ENCODE data around the gene MAB21L4. TPM values are rescaled to one million over a fixed set of nuclear protein-coding genes. Genes with fewer than 3 reads are reported as not detected.

Gene MAB21L4
- total and polyA plus RNA-seq, 7 experiments from 2014 or later, result not detected

GRCh38 chr2:240932724-240933047 is 36.7 kb upstream of the MAB21L4 start:
- H3K9me3 ChIP-seq (ENCODE audit: control insufficient read depth in 2 of 3, low read length in 3 of 3), result no peaks in the 10 kb centered on the region
- CTCF ChIA-PET, result interaction anchor here (0.6 kb wide), 1 partner anchor 19 kb away, joined by 4 read pairs; no protein-coding TSS in a partner anchor
- H3K4me3 ChIP-seq (ENCODE audit: low read length), result no peak overlapping the region

GRCh38 chr2:240932001-240932723 is 36.2 kb upstream of the MAB21L4 start:
- Histone ChIP-seq H3K4me1 (ENCODE audit: control insufficient read depth in 2 of 2, insufficient read depth in 2 of 2, low read length in 2 of 2) (no peaks in the 10 kb centered on the region), H3K36me3 (ENCODE audit: control insufficient read depth in 2 of 3, insufficient read depth in 3 of 3, low read length in 3 of 3) (no peaks in the 10 kb centered on the region), H3K4me3 (ENCODE audit: low read length) (no peak overlapping the region), H3K27me3 (ENCODE audit: control insufficient read depth in 2 of 2, insufficient read depth in 2 of 2, low read length in 2 of 2) (no peaks in the 10 kb centered on the region), H3K27ac (ENCODE audit: low read depth, low read length) (no peak overlapping the region), H3K9me3 (ENCODE audit: control insufficient read depth in 2 of 3, low read length in 3 of 3) (no peaks in the 10 kb centered on the region)
- ATAC-seq (no peak), DNase-seq (peak in 2 of 9 donors; percentile 1 to 16)
- peaks cover 0 to 9% (median 0%) of the 10 kb centered on the region in 5 donors for H3K36me3 Mint-ChIP-seq
- no peaks in the 10 kb centered on the region for H3K4me1 Mint-ChIP-seq
- H3K27me3 Mint-ChIP-seq, result peaks cover 0 to 4% (median 0%) of the 10 kb centered on the region in 5 donors
- ChIA-PET CTCF (no interaction called here), POLR2A (no interaction called here)
- H3K4me3 Mint-ChIP-seq, result no peak overlapping the region
- intact Hi-C loops (cut with micrococcal nuclease), result no loop called here
- no peak overlapping the region for H3K27ac Mint-ChIP-seq
- H3K9me3 Mint-ChIP-seq, result peaks cover 0 to 15% (median 9%) of the 10 kb centered on the region in 11 donors

More at GRCh38 chr2:240932724-240933047, 36.7 kb upstream of the MAB21L4 start:
- Histone ChIP-seq H3K36me3 (ENCODE audit: control insufficient read depth in 2 of 3, insufficient read depth in 3 of 3, low read length in 3 of 3) (no peaks in the 10 kb centered on the region), H3K27me3 (ENCODE audit: control insufficient read depth in 2 of 2, insufficient read depth in 2 of 2, low read length in 2 of 2) (no peaks in the 10 kb centered on the region), H3K27ac (ENCODE audit: low read depth, low read length) (no peak overlapping the region), H3K4me1 (ENCODE audit: control insufficient read depth in 2 of 2, insufficient read depth in 2 of 2, low read length in 2 of 2) (no peaks in the 10 kb centered on the region)
- no peak overlapping the region for H3K4me3 Mint-ChIP-seq
- intact Hi-C loops (cut with micrococcal nuclease), result no loop called here
- no peaks in the 10 kb centered on the region for H3K4me1 Mint-ChIP-seq
- POLR2A ChIA-PET, result no interaction called here
- H3K9me3 Mint-ChIP-seq, result peaks cover 0 to 20% (median 11%) of the 10 kb centered on the region in 11 donors
- no peak for ATAC-seq
- peak in 2 of 9 donors; percentile 4 to 13 for DNase-seq
- peaks cover 0 to 6% (median 0%) of the 10 kb centered on the region in 5 donors for H3K27me3 Mint-ChIP-seq
- peaks cover 0 to 9% (median 0%) of the 10 kb centered on the region in 5 donors for H3K36me3 Mint-ChIP-seq
- no peak overlapping the region for H3K27ac Mint-ChIP-seq

- Histone ChIP-seq H3K27me3 (ENCODE audit: control insufficient read depth in 2 of 2, insufficient read depth in 2 of 2, low read length in 2 of 2) (no peaks in the 10 kb centered on the region), H3K9me3 (ENCODE audit: control insufficient read depth in 2 of 3, low read length in 3 of 3) (no peaks in the 10 kb centered on the region), H3K27ac (ENCODE audit: low read depth, low read length) (no peak overlapping the region), H3K36me3 (ENCODE audit: control insufficient read depth in 2 of 3, insufficient read depth in 3 of 3, low read length in 3 of 3) (no peaks in the 10 kb centered on the region), H3K4me1 (ENCODE audit: control insufficient read depth in 2 of 2, insufficient read depth in 2 of 2, low read length in 2 of 2) (no peaks in the 10 kb centered on the region), H3K4me3 (ENCODE audit: low read length) (no peak overlapping the region)
- ChIA-PET CTCF (no interaction called here), POLR2A (no interaction called here)
- intact Hi-C loops (cut with micrococcal nuclease), result no loop called here
- Mint-ChIP-seq H3K9me3 (peaks cover 0 to 8% (median 5%) of the 10 kb centered on the region in 11 donors), H3K36me3 (peaks cover 0 to 6% (median 0%) of the 10 kb centered on the region in 5 donors), H3K4me1 (no peaks in the 10 kb centered on the region), H3K4me3 (no peak overlapping the region), H3K27ac (no peak overlapping the region), H3K27me3 (peaks cover 0 to 4% (median 0%) of the 10 kb centered on the region in 5 donors)
- ATAC-seq (no peak), DNase-seq (peak in 2 of 9 donors; percentile 1 to 7)
Measured at GRCh38 chr2:240931319-240931949, 35.5 kb upstream of the MAB21L4 start.

GRCh38 chr2:240930631-240931318 is 34.8 kb upstream of the MAB21L4 start:
- Histone ChIP-seq H3K4me3 (ENCODE audit: low read length) (no peak overlapping the region), H3K4me1 (ENCODE audit: control insufficient read depth in 2 of 2, insufficient read depth in 2 of 2, low read length in 2 of 2) (no peaks in the 10 kb centered on the region), H3K27ac (ENCODE audit: low read depth, low read length) (no peak overlapping the region), H3K9me3 (ENCODE audit: control insufficient read depth in 2 of 3, low read length in 3 of 3) (no peaks in the 10 kb centered on the region), H3K36me3 (ENCODE audit: control insufficient read depth in 2 of 3, insufficient read depth in 3 of 3, low read length in 3 of 3) (no peaks in the 10 kb centered on the region), H3K27me3 (ENCODE audit: control insufficient read depth in 2 of 2, insufficient read depth in 2 of 2, low read length in 2 of 2) (no peaks in the 10 kb centered on the region)
- POLR2A ChIA-PET, result no interaction called here
- ATAC-seq (no peak), DNase-seq (peak in 2 of 9 donors; percentile 2 to 16)
- Mint-ChIP-seq H3K4me1 (no peaks in the 10 kb centered on the region), H3K4me3 (no peak overlapping the region), H3K27ac (no peak overlapping the region), H3K27me3 (peaks cover 0 to 4% (median 0%) of the 10 kb centered on the region in 5 donors), H3K9me3 (peaks cover 0 to 3% (median 0%) of the 10 kb centered on the region in 11 donors), H3K36me3 (no peaks in the 10 kb centered on the region)
- CTCF ChIA-PET, result no interaction called here
- intact Hi-C loops (cut with micrococcal nuclease), result no loop called here

- Histone ChIP-seq H3K4me1 (ENCODE audit: control insufficient read depth in 2 of 2, insufficient read depth in 2 of 2, low read length in 2 of 2) (no peaks in the 10 kb centered on the region), H3K36me3 (ENCODE audit: control insufficient read depth in 2 of 3, insufficient read depth in 3 of 3, low read length in 3 of 3) (no peaks in the 10 kb centered on the region), H3K4me3 (ENCODE audit: low read length) (no peak overlapping the region), H3K27me3 (ENCODE audit: control insufficient read depth in 2 of 2, insufficient read depth in 2 of 2, low read length in 2 of 2) (no peaks in the 10 kb centered on the region), H3K27ac (ENCODE audit: low read depth, low read length) (no peak overlapping the region), H3K9me3 (ENCODE audit: control insufficient read depth in 2 of 3, low read length in 3 of 3) (no peaks in the 10 kb centered on the region)
- H3K36me3 Mint-ChIP-seq, result no peaks in the 10 kb centered on the region
- H3K4me3 Mint-ChIP-seq, result no peak overlapping the region
- H3K27ac Mint-ChIP-seq, result no peak overlapping the region
- intact Hi-C loops (cut with micrococcal nuclease), result no loop called here
- ChIA-PET CTCF (no interaction called here), POLR2A (no interaction called here)
- DNase-seq, result peak in 1 of 9 donors; percentile 3
- no peaks in the 10 kb centered on the region for H3K4me1 Mint-ChIP-seq
- no peak for ATAC-seq
- H3K9me3 Mint-ChIP-seq, result peaks cover 0 to 1% (median 0%) of the 10 kb centered on the region in 11 donors
- H3K27me3 Mint-ChIP-seq, result peaks cover 0 to 4% (median 0%) of the 10 kb centered on the region in 5 donors
Measured at GRCh38 chr2:240930096-240930630, 34.2 kb upstream of the MAB21L4 start.

GRCh38 chr2:240929364-240930095 is 33.6 kb upstream of the MAB21L4 start:
- Mint-ChIP-seq H3K36me3 (no peaks in the 10 kb centered on the region), H3K9me3 (peaks cover 0 to 1% (median 0%) of the 10 kb centered on the region in 11 donors)
- H3K36me3 ChIP-seq (ENCODE audit: control insufficient read depth in 2 of 3, insufficient read depth in 3 of 3, low read length in 3 of 3), result no peaks in the 10 kb centered on the region

More at GRCh38 chr2:240929364-240930095, 33.6 kb upstream of the MAB21L4 start:
- H3K27ac ChIP-seq (ENCODE audit: low read depth, low read length), result no peak overlapping the region
- Mint-ChIP-seq H3K4me1 (no peaks in the 10 kb centered on the region), H3K27me3 (peaks cover 0 to 4% (median 0%) of the 10 kb centered on the region in 5 donors), H3K4me3 (no peak overlapping the region), H3K27ac (no peak overlapping the region)
- H3K4me1 ChIP-seq (ENCODE audit: control insufficient read depth in 2 of 2, insufficient read depth in 2 of 2, low read length in 2 of 2), result no peaks in the 10 kb centered on the region
- ChIA-PET CTCF (no interaction called here), POLR2A (no interaction called here)
- ATAC-seq, result no peak
- H3K9me3 ChIP-seq (ENCODE audit: control insufficient read depth in 2 of 3, low read length in 3 of 3), result no peaks in the 10 kb centered on the region
- H3K4me3 ChIP-seq (ENCODE audit: low read length), result no peak overlapping the region
- DNase-seq, result peak in 2 of 9 donors; percentile 2 to 15
- intact Hi-C loops (cut with micrococcal nuclease), result no loop called here
- H3K27me3 ChIP-seq (ENCODE audit: control insufficient read depth in 2 of 2, insufficient read depth in 2 of 2, low read length in 2 of 2), result no peaks in the 10 kb centered on the region
